RWPE2 (cell line): ENCODE measurements around the gene MYLK3.

Source experiments
- ATAC-seq: fragments of 200-7000 bp; cut with Tn5 transposase; 3 replicates; pipeline ENCODE4 v1.9.1; 2021; ENCODE audit warnings: low read depth
- DNase-seq: peaks from one replicate; pipeline ENCODE4 v3.0.0-alpha.2; 2020; ENCODE audit warnings: low spot score
- H3K27ac ChIP-seq: fragments of 450-650 bp; 2 replicates; pipeline ENCODE4 v1.5.1; 2017; ENCODE audit warnings: mild to moderate bottlenecking; ENCODE audit not compliant: poor library complexity, severe bottlenecking
- H3K27me3 ChIP-seq: fragments of 250-450 bp; sonication (Bioruptor Pico); 2 replicates; pipeline ENCODE4 v1.5.1; 2021; ENCODE audit warnings: mild to moderate bottlenecking, moderate library complexity; ENCODE audit not compliant: insufficient read depth, poor library complexity, severe bottlenecking
- H3K36me3 ChIP-seq: fragments of 250-450 bp; sonication (Bioruptor Pico); 2 replicates; pipeline ENCODE4 v1.5.1; 2020; ENCODE audit warnings: low read depth, mild to moderate bottlenecking, moderate library complexity
- H3K4me1 ChIP-seq: fragments of 250-450 bp; sonication (Bioruptor Pico); 2 replicates; pipeline ENCODE4 v1.5.1; 2021; ENCODE audit warnings: mild to moderate bottlenecking, moderate library complexity; ENCODE audit not compliant: insufficient read depth, poor library complexity, severe bottlenecking
- H3K4me3 ChIP-seq: fragments of 250-450 bp; sonication (Bioruptor Pico); 2 replicates; pipeline ENCODE4 v1.5.1; 2021; ENCODE audit warnings: mild to moderate bottlenecking, moderate library complexity; ENCODE audit not compliant: severe bottlenecking
- H3K9me3 ChIP-seq: fragments of 250-450 bp; sonication (Bioruptor Pico); 2 replicates; pipeline ENCODE4 v1.5.1; 2021; ENCODE audit warnings: mild to moderate bottlenecking, moderate library complexity; ENCODE audit not compliant: severe bottlenecking
- TF ChIP-seq, protein P1 (sequence below): fragments of 450-650 bp; IDR thresholded peaks from one replicate; pipeline ENCODE4 v1.5.1; 2017; ENCODE audit warnings: mild to moderate bottlenecking, moderate library complexity; ENCODE audit not compliant: poor library complexity, severe bottlenecking

The MYLK3 gene

DNA sequence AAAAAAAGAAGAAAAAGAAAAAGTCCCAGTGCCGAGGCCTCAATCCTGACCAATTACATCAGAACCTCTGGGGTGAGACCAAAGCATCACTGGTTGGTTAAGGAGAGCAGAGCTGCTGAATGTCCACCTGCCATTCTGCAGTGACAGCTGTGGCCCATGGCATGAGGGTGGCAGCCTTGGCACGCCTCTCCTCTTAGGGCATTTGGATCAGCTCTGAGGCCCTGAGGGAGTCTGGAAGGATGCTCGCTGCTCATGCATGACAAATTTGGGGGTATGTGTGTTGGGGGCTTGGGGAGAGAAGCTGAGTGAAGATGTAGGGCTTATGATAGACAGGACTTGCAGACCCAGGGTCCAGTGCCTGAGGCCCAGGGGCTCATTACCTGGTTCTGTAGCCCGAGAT, 26.3 kb downstream of the MYLK3 start:
- no peak overlapping the region for H3K27ac ChIP-seq
- H3K4me3 ChIP-seq, result no peak overlapping the region
- H3K27me3 ChIP-seq, result no peaks in the 10 kb centered on the region
- DNase-seq, result no peak
- no peaks in the 10 kb centered on the region for H3K4me1 ChIP-seq
- no peaks in the 10 kb centered on the region for H3K9me3 ChIP-seq
- no peak for ATAC-seq
- TF ChIP-seq, protein P1, sequence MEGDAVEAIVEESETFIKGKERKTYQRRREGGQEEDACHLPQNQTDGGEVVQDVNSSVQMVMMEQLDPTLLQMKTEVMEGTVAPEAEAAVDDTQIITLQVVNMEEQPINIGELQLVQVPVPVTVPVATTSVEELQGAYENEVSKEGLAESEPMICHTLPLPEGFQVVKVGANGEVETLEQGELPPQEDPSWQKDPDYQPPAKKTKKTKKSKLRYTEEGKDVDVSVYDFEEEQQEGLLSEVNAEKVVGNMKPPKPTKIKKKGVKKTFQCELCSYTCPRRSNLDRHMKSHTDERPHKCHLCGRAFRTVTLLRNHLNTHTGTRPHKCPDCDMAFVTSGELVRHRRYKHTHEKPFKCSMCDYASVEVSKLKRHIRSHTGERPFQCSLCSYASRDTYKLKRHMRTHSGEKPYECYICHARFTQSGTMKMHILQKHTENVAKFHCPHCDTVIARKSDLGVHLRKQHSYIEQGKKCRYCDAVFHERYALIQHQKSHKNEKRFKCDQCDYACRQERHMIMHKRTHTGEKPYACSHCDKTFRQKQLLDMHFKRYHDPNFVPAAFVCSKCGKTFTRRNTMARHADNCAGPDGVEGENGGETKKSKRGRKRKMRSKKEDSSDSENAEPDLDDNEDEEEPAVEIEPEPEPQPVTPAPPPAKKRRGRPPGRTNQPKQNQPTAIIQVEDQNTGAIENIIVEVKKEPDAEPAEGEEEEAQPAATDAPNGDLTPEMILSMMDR, result no peak
- H3K36me3 ChIP-seq, result no peaks in the 10 kb centered on the region

DNA sequence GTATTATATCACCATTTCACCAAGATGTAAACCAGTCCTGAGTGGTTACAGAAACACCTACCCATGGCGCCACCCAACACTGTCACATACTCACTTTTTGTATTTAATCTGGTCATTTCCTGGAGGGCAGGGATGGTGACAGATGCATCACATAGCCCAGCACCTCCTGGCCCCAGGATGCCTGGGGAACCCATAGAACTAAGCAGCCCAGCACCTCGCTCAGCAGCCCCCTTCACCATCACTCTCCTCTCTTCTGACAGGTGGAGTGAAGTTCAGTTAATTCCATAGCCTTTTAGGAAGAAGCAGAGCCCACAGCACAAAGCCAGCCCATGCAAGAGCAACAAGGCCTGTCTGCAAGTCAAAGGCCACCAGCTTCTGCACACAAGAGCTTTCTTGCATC, 27.5 kb downstream of the MYLK3 start:
- ATAC-seq, result no peak
- H3K4me1 ChIP-seq, result no peaks in the 10 kb centered on the region
- no peaks in the 10 kb centered on the region for H3K36me3 ChIP-seq
- H3K27me3 ChIP-seq, result no peaks in the 10 kb centered on the region
- TF ChIP-seq, protein P1, result no peak
- no peak for DNase-seq
- H3K4me3 ChIP-seq, result no peak overlapping the region
- H3K27ac ChIP-seq, result no peak overlapping the region
- no peaks in the 10 kb centered on the region for H3K9me3 ChIP-seq

DNA sequence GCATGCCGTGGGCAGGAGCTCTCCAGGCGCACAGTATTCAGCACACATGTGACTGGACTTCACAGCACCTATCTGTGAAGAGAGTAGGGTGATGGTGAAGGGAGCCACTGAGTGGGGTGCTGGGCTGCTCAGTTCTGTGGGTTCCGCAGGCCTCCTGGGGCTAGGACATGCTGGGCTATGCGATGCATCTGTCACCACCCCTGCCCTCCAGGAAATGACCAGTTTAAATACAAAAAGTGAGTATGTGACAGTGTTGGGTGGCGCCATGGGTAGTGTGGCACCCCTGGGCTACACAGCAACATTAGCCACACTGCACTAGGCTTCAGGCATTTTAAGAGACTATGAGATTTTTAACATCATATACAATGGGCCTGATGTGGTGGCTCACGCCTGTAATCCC, 28.6 kb downstream of the MYLK3 start:
- Histone ChIP-seq H3K4me1 (no peaks in the 10 kb centered on the region), H3K27me3 (no peaks in the 10 kb centered on the region), H3K27ac (no peak overlapping the region), H3K36me3 (no peaks in the 10 kb centered on the region), H3K4me3 (no peak overlapping the region), H3K9me3 (no peaks in the 10 kb centered on the region)
- TF ChIP-seq, protein P1, result no peak
- DNase-seq (no peak), ATAC-seq (no peak)

DNA sequence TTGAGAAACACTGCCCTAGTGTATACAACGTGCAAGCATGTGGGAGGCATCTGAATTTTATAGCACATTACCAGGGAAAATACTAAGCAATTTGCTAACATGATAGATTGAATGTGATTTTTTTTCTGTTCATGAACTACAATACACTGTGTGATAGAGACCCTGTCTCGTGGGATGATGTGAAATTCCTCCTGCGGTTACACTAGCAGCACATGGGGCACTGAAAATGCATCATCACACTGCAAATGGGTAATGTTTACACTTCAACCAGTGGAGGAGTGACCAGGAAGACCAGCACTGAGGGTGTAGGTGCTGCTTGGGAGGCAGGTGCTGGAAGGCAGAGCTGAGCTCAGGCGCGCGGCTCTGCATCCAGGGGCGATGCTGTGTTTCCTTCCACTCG, 29.9 kb downstream of the MYLK3 start:
- DNase-seq (no peak), ATAC-seq (no peak)
- TF ChIP-seq, protein P1, result no peak
- no peaks in the 10 kb centered on the region for H3K9me3 ChIP-seq
- H3K36me3 ChIP-seq, result no peaks in the 10 kb centered on the region
- H3K4me1 ChIP-seq, result no peaks in the 10 kb centered on the region
- H3K27me3 ChIP-seq, result no peaks in the 10 kb centered on the region
- H3K4me3 ChIP-seq, result no peak overlapping the region
- H3K27ac ChIP-seq, result no peak overlapping the region

DNA sequence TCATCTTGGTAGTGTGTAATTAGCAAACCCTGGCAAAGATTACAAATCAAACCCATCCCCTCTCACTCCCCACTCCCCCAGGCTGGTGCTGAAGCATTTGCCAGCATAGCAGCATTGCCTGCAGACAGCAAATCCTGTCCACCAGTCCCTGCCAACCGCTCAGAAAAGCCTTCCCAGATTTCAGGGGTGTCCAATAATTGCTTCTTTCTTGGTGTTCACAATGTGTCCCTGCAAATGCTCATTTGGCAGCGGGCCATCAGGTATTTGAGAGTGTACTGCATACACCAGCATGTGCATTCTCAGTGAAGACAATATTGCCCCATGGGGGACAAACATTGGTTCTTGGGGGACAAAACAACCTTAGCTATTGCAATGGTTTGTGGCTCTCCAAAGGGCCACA, 30.5 kb downstream of the MYLK3 start:
- no peaks in the 10 kb centered on the region for H3K9me3 ChIP-seq
- ATAC-seq (no peak), DNase-seq (no peak)
- H3K36me3 ChIP-seq, result no peaks in the 10 kb centered on the region
- no peak overlapping the region for H3K27ac ChIP-seq
- no peak overlapping the region for H3K4me3 ChIP-seq
- no peaks in the 10 kb centered on the region for H3K4me1 ChIP-seq
- TF ChIP-seq, protein P1, result no peak
- no peaks in the 10 kb centered on the region for H3K27me3 ChIP-seq
